Measurements from ENCODE around the gene THRB. TPM values are rescaled to one million over a fixed set of nuclear protein-coding genes. Genes with fewer than 3 reads are reported as not detected.

THRB gene
- total RNA-seq, 2 donors from 2014 or later = 6.7 to 6.9 TPM

DNA sequence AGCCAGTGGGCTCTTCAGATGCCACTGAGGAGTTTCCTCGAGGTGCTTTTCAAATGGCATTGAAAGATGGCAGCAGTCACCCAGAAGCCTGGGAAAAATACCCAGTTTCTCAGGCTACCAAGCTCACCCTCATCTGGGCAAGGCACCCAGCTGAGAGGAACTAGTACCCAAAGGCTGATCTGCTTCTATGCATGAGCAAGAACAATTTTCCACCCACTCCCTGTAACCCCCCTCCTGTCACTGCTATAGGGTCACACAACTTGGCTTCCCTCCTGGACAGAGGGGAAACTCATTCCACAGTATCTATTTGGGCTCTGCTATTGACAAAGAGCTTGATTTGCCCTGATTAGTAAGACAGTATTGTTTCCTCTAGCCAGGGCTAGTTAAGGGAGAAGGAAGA is 31.9 kb downstream of the THRB start:
- Histone ChIP-seq H3K36me3 (replicated peaks in 1 of 2; ENCODE audit: insufficient read depth in 1 of 2, low read depth in 2 of 2) (no peaks in the 10 kb centered on the region), H3K27me3 (no peaks in the 10 kb centered on the region), H3K4me1 (peaks cover 13% of the 10 kb centered on the region), H3K4me3 (no peak overlapping the region), H3K9me3 (no peaks in the 10 kb centered on the region), H3K27ac (no peak overlapping the region)
- TF ChIP-seq, protein P1, sequence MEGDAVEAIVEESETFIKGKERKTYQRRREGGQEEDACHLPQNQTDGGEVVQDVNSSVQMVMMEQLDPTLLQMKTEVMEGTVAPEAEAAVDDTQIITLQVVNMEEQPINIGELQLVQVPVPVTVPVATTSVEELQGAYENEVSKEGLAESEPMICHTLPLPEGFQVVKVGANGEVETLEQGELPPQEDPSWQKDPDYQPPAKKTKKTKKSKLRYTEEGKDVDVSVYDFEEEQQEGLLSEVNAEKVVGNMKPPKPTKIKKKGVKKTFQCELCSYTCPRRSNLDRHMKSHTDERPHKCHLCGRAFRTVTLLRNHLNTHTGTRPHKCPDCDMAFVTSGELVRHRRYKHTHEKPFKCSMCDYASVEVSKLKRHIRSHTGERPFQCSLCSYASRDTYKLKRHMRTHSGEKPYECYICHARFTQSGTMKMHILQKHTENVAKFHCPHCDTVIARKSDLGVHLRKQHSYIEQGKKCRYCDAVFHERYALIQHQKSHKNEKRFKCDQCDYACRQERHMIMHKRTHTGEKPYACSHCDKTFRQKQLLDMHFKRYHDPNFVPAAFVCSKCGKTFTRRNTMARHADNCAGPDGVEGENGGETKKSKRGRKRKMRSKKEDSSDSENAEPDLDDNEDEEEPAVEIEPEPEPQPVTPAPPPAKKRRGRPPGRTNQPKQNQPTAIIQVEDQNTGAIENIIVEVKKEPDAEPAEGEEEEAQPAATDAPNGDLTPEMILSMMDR (IDR thresholded peaks at IDR 0.05) = no peak
- TF ChIP-seq POLR2A (IDR thresholded peaks at IDR 0.05) = no peak
- ATAC-seq = no peak
- DNase-seq = no peak
- WGBS, 2 donors = 25 to 54% methylated on average over 1 of the region's 1 CpG
- intact Hi-C loops (cut with DNase I) = no loop called here

DNA sequence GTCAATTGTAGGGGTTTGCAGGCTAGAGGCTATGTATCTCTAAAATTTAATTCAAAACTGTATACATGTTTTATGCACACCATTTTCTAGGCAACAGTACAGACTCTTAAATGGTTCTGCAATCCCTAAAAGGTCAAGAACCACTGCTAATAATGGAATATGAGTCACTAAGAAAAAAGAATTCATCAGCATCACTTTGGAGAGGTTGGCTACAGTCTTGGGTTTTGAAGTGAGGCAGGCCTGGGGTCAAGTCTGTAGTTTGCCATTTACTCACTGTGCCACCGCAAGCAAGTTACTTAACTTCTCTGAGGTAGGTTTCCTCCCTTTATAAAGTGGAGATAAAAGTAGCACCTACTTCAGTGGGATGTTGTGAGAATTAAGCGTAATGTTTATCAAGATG is 33.7 kb downstream of the THRB start:
- Histone ChIP-seq H3K27ac (no peak overlapping the region), H3K36me3 (replicated peaks in 1 of 2; ENCODE audit: insufficient read depth in 1 of 2, low read depth in 2 of 2) (no peaks in the 10 kb centered on the region), H3K4me1 (peaks cover 13% of the 10 kb centered on the region), H3K9me3 (no peaks in the 10 kb centered on the region), H3K27me3 (no peaks in the 10 kb centered on the region), H3K4me3 (no peak overlapping the region)
- DNase-seq (no peak), ATAC-seq (no peak)
- TF ChIP-seq, protein P1 (IDR thresholded peaks at IDR 0.05) = no peak
- TF ChIP-seq POLR2A (IDR thresholded peaks at IDR 0.05) = no peak
- WGBS, 2 donors = 92 to 94% methylated on average over 2 of the region's 2 CpGs
- intact Hi-C loops (cut with DNase I) = no loop called here

DNA sequence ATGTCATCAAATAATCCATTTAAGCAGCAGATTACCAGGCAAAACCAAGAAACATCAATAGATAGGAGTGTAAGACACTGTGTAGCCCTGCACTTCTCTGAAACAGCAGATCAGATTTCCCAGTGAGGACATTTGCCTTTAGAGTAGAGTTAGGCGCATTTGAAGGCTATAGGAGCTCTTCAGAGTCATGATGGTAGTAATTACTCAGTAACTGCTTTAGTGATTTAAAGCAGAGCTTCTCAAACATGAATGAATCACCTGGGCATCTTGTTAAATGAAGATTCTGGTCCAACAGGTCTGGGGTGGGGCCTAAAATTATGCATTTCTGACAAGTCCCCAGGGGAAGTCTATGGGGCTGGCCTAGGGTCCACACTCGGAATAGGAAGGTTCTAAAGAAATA is 36.9 kb downstream of the THRB start:
- Histone ChIP-seq H3K36me3 (replicated peaks in 1 of 2; ENCODE audit: insufficient read depth in 1 of 2, low read depth in 2 of 2) (no peaks in the 10 kb centered on the region), H3K4me1 (peaks cover 13% of the 10 kb centered on the region), H3K27me3 (no peaks in the 10 kb centered on the region), H3K27ac (no peak overlapping the region), H3K9me3 (no peaks in the 10 kb centered on the region), H3K4me3 (no peak overlapping the region)
- ATAC-seq = no peak
- DNase-seq = no peak
- TF ChIP-seq, protein P1 (IDR thresholded peaks at IDR 0.05) = no peak
- TF ChIP-seq POLR2A (IDR thresholded peaks at IDR 0.05) = no peak
- 40 to 41% methylated on average over 2 of the region's 2 CpGs for WGBS, 2 donors
- intact Hi-C loops (cut with DNase I) = no loop called here

DNA sequence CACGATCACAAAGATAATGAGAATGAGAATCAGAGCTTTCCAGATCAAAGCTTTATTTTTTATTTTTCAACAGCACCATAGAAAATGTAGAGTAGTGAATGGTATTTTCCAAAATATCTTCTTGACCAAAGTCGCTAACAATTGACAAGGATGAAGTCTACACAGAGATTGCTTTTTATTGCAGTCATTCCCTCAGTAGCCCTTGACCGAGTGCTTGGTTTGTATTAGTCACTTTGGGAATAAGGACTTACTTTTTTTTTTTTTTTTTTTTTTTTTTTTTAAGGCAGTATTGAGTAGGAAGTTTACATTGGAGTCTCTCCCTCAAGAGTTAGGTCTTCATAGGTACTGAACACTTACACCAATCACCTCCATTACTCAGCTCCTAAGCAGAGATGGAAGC is 39.8 kb downstream of the THRB start:
- no peaks in the 10 kb centered on the region for H3K27me3 ChIP-seq
- TF ChIP-seq, protein P1 (IDR thresholded peaks at IDR 0.05) = no peak
- TF ChIP-seq POLR2A (IDR thresholded peaks at IDR 0.05) = no peak
- H3K4me1 ChIP-seq = peaks cover 17% of the 10 kb centered on the region
- 62 to 63% methylated on average over 3 of the region's 3 CpGs for WGBS, 2 donors
- H3K27ac ChIP-seq = no peak overlapping the region
- no peak for DNase-seq
- H3K9me3 ChIP-seq = no peaks in the 10 kb centered on the region
- no peaks in the 10 kb centered on the region for H3K36me3 ChIP-seq (replicated peaks in 1 of 2; ENCODE audit: insufficient read depth in 1 of 2, low read depth in 2 of 2)
- no peak for ATAC-seq
- H3K4me3 ChIP-seq = no peak overlapping the region
- intact Hi-C loops (cut with DNase I) = no loop called here

DNA sequence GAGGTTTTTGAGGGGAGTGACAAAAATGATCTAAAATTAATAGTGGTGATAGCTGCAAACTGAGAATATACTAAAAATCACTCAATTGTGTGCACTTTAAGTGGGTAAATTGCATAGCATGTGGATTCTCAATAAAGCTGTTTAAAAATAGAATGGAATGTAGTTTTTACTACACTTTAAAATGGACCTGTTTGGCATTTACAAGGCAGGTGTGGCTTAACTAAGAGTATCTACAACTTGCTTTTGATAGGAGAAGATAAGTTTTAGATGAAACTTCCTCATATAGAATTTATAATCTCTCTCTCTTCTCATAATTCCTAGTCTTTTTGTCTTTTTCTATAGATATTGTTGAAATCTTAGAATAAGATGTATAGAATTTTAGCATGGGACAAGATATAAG is 40.3 kb downstream of the THRB start:
- Histone ChIP-seq H3K4me3 (no peak overlapping the region), H3K36me3 (replicated peaks in 1 of 2; ENCODE audit: insufficient read depth in 1 of 2, low read depth in 2 of 2) (no peaks in the 10 kb centered on the region), H3K27ac (no peak overlapping the region), H3K4me1 (peaks cover 21% of the 10 kb centered on the region), H3K27me3 (no peaks in the 10 kb centered on the region), H3K9me3 (no peaks in the 10 kb centered on the region)
- intact Hi-C loops (cut with DNase I) = no loop called here
- DNase-seq (no peak), ATAC-seq (no peak)
- TF ChIP-seq POLR2A (IDR thresholded peaks at IDR 0.05) = no peak
- TF ChIP-seq, protein P1 (IDR thresholded peaks at IDR 0.05) = no peak
